ENCODE data around the gene PPP2R2D.

Gene PPP2R2D

DNA sequence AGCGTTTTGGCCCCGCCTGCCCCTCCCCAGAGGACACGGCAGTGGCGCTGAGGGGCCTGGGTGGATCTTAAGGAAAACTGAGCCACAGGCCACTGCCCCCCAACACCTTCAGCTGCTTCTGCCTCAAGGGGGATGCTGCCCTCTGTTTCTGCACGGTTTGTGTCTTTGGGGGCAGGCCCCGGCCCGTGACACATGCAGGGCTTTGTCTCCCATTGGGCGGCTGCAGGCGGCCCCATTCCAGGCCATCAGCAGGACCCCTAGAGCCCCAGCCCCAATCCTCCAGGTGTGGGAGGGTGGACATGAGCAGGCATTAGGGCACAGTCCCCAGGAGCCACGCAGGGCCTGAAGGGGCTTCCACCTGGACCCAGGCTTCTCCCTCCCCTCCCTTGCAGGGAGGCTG, 25.3 kb upstream of the PPP2R2D start:
- no peak for DNase-seq (ENCODE audit: extremely low read depth, insufficient read length)
- TF ChIP-seq CTCF (IDR thresholded peaks at IDR 0.05; ENCODE audit: insufficient read depth, low read length, poor library complexity, severe bottlenecking), result no peak
- Histone ChIP-seq H3K27me3 (replicated peaks; ENCODE audit: control insufficient read depth, insufficient read depth, low read length) (no peaks in the 10 kb centered on the region), H3K4me3 (replicated peaks; ENCODE audit: low read depth, low read length) (no peak overlapping the region), H3K36me3 (ENCODE audit: control insufficient read depth, insufficient read depth, low read length) (no peaks in the 10 kb centered on the region)

DNA sequence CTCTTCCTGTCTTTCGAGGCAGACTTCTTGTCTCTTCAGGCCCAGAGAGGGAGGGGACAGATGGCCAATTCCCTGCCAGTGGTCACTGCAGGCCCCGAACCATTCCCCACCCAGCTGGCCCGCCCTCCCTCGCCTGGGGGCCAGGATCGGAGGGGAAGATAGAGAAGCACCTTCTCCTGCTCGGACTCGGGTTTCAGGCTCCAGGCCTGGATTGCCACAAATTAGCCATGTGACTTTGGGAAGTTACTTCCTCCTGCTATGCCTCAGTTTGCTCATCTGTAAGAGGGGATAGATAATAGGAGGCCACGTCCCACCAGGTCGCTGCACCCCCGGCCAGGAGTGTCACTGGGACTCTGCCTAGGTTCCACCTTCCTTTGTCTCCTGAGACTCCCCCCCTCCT, 24.8 kb upstream of the PPP2R2D start:
- no peak for DNase-seq (ENCODE audit: extremely low read depth, insufficient read length)
- Histone ChIP-seq H3K27me3 (replicated peaks; ENCODE audit: control insufficient read depth, insufficient read depth, low read length) (no peaks in the 10 kb centered on the region), H3K36me3 (ENCODE audit: control insufficient read depth, insufficient read depth, low read length) (no peaks in the 10 kb centered on the region), H3K4me3 (replicated peaks; ENCODE audit: low read depth, low read length) (no peak overlapping the region)
- no peak for TF ChIP-seq CTCF (IDR thresholded peaks at IDR 0.05; ENCODE audit: insufficient read depth, low read length, poor library complexity, severe bottlenecking)

GRCh38 chr10:131876508-131876907, 24.3 kb upstream of the PPP2R2D start:
- no peak for DNase-seq (ENCODE audit: extremely low read depth, insufficient read length)
- Histone ChIP-seq H3K4me3 (replicated peaks; ENCODE audit: low read depth, low read length) (no peak overlapping the region), H3K27me3 (replicated peaks; ENCODE audit: control insufficient read depth, insufficient read depth, low read length) (no peaks in the 10 kb centered on the region), H3K36me3 (ENCODE audit: control insufficient read depth, insufficient read depth, low read length) (no peaks in the 10 kb centered on the region)
- TF ChIP-seq CTCF (IDR thresholded peaks at IDR 0.05; ENCODE audit: insufficient read depth, low read length, poor library complexity, severe bottlenecking), result no peak

DNA sequence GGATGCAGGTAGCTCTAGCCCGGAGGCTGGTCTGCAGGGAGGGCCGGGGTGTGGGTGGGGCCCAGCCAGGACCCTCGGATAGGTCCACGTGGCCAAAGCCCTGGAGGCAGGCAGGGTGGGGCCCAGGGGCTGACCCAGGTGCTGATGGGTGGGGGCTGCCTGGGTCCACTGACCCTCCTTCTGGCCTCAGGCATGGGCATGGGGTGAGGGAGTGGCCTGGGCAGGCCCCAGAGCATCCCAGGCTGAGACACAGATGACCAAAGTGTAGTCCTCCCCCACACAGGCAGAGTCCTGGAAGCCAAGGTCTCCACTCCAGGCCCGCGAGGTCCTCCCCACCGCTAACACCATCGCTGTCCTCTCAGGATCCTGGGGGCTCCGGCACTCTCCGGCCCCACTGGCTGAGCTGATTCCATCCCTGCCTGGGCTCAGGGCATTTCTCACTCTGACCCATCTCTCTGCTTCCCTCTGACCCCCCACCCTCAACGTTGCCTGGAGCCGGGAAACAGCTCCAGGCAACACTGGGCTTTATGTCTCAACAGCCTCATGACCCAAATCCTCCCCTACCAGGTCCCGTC, 20.7 kb upstream of the PPP2R2D start:
- no peak for DNase-seq (ENCODE audit: extremely low read depth, insufficient read length)
- Histone ChIP-seq H3K4me3 (replicated peaks; ENCODE audit: low read depth, low read length) (no peak overlapping the region), H3K36me3 (ENCODE audit: control insufficient read depth, insufficient read depth, low read length) (no peaks in the 10 kb centered on the region), H3K27me3 (replicated peaks; ENCODE audit: control insufficient read depth, insufficient read depth, low read length) (no peaks in the 10 kb centered on the region)
- TF ChIP-seq CTCF (IDR thresholded peaks at IDR 0.05; ENCODE audit: insufficient read depth, low read length, poor library complexity, severe bottlenecking), result no peak

DNA sequence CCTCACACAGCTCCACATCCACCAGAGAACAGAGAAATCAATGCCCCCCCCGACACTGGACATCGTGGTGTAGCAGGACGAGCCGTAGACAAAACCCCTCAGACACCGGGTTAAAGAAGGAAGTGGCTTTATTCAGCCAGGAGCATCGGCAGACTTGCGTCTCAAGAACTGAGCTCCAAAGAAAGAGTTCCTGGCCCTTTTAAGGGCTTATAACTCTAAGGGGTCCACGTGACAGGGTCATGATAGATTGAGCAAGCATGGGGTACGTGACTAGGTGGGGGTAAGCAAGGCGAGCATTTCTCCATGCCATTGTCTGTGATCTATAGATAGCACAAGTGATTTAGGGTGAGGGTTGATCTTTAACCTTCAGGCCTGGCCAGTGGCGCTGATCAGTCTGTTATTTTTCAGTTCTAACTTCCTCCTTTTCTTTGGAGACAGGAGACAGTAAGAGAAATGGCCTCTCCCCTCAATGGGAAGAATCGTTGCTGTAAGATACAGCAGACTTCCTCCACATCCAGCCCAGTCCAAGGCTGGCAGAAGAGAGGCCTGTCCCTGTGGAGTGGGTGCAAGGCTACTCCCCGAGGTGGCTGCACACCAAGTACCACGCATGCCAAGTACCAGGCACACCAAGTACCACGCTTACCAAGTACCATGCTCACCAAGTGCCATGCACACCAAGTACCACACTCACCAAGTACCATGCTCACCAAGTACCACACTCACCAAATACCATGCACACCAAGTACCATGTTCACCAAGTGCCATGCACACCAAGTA, 19.5 kb upstream of the PPP2R2D start:
- no peak for DNase-seq (ENCODE audit: extremely low read depth, insufficient read length)
- no peak for TF ChIP-seq CTCF (IDR thresholded peaks at IDR 0.05; ENCODE audit: insufficient read depth, low read length, poor library complexity, severe bottlenecking)
- Histone ChIP-seq H3K36me3 (ENCODE audit: control insufficient read depth, insufficient read depth, low read length) (no peaks in the 10 kb centered on the region), H3K4me3 (replicated peaks; ENCODE audit: low read depth, low read length) (no peak overlapping the region), H3K27me3 (replicated peaks; ENCODE audit: control insufficient read depth, insufficient read depth, low read length) (no peaks in the 10 kb centered on the region)

Measured in GM06990 (cell line).